SJCRH30 (cell line): Measurements from ENCODE around the gene TANGO6. TPM values are rescaled to one million over a fixed set of nuclear protein-coding genes. Genes with fewer than 3 reads are reported as not detected.
"Not testable (repeated sequence)": the region's sequence is repeated elsewhere in the genome, so short reads cannot be mapped to it uniquely, and the experiment has no call there.

Experiments used
- DNase-seq, 2 experiments: peaks; one replicate each; pipeline ENCODE4 v3.0.0-alpha.2; 2015 to 2020
- H3K27ac ChIP-seq: fragments of 250-450 bp; sonication (Bioruptor Pico); 2 replicates; pipeline ENCODE4 v1.5.1; 2020; ENCODE audit warnings: mild to moderate bottlenecking, moderate library complexity
- H3K27me3 ChIP-seq: fragments of 250-450 bp; sonication (Bioruptor Pico); 2 replicates; pipeline ENCODE4 v1.5.1; 2020; ENCODE audit warnings: mild to moderate bottlenecking, moderate library complexity
- H3K36me3 ChIP-seq: fragments of 250-450 bp; sonication (Bioruptor Pico); 2 replicates; pipeline ENCODE4 v1.5.1; 2020; ENCODE audit warnings: mild to moderate bottlenecking, moderate library complexity
- H3K4me1 ChIP-seq: fragments of 250-450 bp; sonication (Bioruptor Pico); 2 replicates; pipeline ENCODE4 v1.5.1; 2020; ENCODE audit warnings: mild to moderate bottlenecking, moderate library complexity
- H3K4me3 ChIP-seq: fragments of 250-450 bp; sonication (Bioruptor Pico); 2 replicates; pipeline ENCODE4 v1.5.1; 2020; ENCODE audit warnings: mild to moderate bottlenecking, moderate library complexity
- H3K9me3 ChIP-seq: fragments of 250-450 bp; sonication (Bioruptor Pico); replicated peaks from 2 replicates; pipeline ENCODE4 v1.5.1; 2020; ENCODE audit warnings: mild to moderate bottlenecking, moderate library complexity
- total RNA-seq: library from RNA; depleted of rRNA; stranded (reverse); fragments of >200 nt; shearing (Covaris generic); gene quantifications from 2 replicates; pipeline ENCODE4 v1.2.3, GENCODE V29; 2014

The TANGO6 gene
- total RNA-seq, 1 experiment from 2014 or later: 7.3 TPM

DNA sequence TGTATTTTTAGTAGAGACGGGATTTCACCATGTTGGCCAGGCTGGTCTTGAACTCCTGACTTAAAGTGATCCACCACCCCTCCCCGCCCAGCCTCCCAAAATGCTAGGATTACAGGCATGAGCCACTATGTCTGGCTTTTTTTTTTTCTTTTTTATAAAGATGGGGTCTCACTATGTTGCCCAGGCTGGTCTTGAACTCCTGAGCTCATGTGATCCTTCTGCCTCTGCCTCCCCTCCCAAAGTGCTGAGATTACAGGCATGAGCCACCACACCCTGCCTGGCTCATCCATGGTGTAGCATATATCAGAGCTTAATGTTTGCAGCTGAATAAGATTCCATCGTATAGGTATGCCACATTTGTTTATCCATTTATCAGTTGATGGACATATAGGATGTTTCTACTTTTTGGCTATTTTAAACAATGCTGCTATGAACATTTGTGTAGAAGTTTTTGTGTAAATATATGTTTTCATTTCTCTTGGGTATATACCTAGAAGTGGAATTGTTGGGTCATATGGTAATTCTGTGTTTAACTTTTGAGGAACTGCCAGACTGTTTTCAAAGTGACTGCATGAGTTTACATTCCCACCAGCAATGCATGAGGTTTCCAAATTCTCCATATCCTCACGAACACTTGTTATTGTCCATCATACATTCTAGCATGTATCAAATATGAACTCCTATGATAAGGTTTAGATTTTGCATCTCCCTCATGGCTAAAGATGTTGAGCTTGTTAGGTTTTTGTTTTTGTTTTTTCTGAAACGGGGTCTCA lies 206.5 kb downstream of the TANGO6 start:
- Histone ChIP-seq H3K27ac (no peak overlapping the region), H3K36me3 (no peaks in the 10 kb centered on the region), H3K27me3 (no peaks in the 10 kb centered on the region), H3K9me3 (no peaks in the 10 kb centered on the region), H3K4me1 (no peaks in the 10 kb centered on the region), H3K4me3 (no peak overlapping the region)
- peak in 1 of 2 experiments; percentile 1 for DNase-seq

DNA sequence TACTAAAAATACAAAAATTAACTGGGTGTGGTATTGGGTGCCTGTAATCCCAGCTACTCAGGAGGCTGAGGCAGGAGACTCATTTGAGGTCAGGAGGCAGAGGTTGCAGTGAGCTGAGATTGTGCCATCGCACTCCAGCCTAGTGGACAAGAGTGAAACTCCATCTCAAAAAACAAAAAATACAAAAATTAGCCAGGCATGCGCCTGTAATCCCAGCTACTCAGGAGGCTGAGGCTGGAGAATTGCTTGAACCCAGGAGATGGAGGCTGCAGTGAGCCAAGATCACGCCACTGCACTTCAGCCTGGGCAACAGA lies 208.1 kb downstream of the TANGO6 start:
- H3K27ac ChIP-seq, DNase-seq, H3K9me3 ChIP-seq, H3K27me3 ChIP-seq, H3K4me3 ChIP-seq, H3K36me3 ChIP-seq, H3K4me1 ChIP-seq: not testable (repeated sequence)

DNA sequence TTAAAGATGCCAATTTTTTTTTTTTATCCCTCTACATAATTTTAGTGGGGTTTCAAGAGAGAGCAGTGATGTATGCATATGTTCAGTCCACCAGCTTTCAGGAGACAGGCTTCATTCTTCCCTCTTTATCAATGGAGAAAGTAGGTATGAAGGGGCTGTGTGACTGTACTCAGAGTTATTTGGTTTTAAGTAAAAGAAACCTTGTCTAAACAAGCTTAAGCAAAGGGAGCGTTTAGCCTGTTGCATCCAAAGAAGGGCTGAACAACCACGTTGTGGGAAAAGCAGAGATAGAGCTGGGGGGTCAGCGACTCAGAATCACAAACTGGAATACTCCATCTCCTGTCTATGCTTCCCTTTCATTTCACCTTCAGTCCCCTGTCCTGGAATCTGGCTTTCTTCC lies 211.7 kb downstream of the TANGO6 start:
- no peak overlapping the region for H3K27ac ChIP-seq
- no peaks in the 10 kb centered on the region for H3K36me3 ChIP-seq
- H3K4me3 ChIP-seq: no peak overlapping the region
- DNase-seq: no peak
- H3K4me1 ChIP-seq: no peaks in the 10 kb centered on the region
- no peaks in the 10 kb centered on the region for H3K9me3 ChIP-seq
- H3K27me3 ChIP-seq: no peaks in the 10 kb centered on the region

DNA sequence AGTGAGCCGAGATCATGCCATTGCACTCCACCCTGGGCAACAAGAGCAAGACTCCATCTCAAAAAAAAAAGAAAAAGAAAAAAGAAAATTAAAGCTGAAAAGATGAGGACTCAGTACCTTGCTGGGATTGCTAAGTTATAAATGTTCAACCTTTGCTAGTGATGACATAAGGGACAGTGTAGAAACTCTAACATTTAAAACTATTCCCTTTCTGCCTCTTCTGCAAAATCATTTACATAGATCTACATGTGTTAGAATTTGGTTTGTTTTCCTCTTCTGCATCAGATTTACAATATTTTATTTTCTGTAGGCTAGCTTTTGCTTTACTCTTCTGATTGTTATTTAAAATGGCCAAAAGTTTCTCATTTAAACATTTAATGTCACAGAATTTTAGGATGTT lies 212.6 kb downstream of the TANGO6 start:
- no peaks in the 10 kb centered on the region for H3K36me3 ChIP-seq
- H3K4me1 ChIP-seq: no peaks in the 10 kb centered on the region
- no peak overlapping the region for H3K4me3 ChIP-seq
- no peaks in the 10 kb centered on the region for H3K27me3 ChIP-seq
- no peak overlapping the region for H3K27ac ChIP-seq
- no peaks in the 10 kb centered on the region for H3K9me3 ChIP-seq
- no peak for DNase-seq

DNA sequence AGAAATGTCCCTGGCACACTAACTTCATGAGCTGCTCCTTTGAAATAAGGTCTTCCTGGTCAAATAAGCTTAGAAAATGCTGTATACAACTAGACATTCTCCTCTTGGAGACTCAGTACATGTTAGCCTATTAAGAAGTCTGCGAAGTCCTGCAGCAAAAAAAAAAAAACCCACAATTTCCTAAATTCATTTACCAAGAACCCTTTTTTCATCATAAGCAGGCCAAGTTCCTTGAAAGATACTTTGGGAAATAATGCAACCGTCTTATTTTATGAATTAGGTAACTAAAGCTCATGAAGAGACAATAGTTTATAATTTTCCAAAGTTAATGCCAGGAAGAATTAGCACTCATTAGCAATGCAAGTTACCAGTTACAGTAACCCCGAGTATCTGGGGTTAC lies 213.1 kb downstream of the TANGO6 start:
- Histone ChIP-seq H3K27ac (no peak overlapping the region), H3K4me3 (no peak overlapping the region), H3K9me3 (no peaks in the 10 kb centered on the region), H3K27me3 (no peaks in the 10 kb centered on the region), H3K4me1 (no peaks in the 10 kb centered on the region), H3K36me3 (no peaks in the 10 kb centered on the region)
- DNase-seq: no peak

GRCh38 chr16:69057400-69058378 lies 214.4 kb downstream of the TANGO6 start:
- H3K9me3 ChIP-seq: no peaks in the 10 kb centered on the region
- H3K36me3 ChIP-seq: no peaks in the 10 kb centered on the region
- DNase-seq: no peak
- H3K27me3 ChIP-seq: no peaks in the 10 kb centered on the region
- no peak overlapping the region for H3K27ac ChIP-seq
- H3K4me3 ChIP-seq: no peak overlapping the region
- no peaks in the 10 kb centered on the region for H3K4me1 ChIP-seq

DNA sequence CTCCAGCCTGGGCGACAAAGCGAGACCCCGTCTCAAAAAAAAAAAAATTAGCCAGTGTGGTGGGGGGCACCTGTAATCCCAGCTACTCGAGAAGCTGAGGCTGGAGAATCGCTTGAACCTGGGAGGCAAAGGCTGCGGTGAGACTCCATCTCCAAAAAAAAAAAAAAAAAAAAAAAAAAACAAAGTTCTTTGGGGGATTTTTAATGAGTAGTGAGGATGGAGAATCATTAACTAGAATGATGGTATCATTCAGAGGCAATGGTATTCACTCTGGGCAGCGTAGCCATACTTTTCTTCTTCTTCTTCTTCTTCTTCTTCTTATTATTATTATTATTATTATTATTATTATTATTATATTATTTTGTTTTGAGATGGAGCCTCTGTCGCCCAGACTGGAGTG lies 220.2 kb downstream of the TANGO6 start:
- H3K27ac ChIP-seq, H3K36me3 ChIP-seq, H3K27me3 ChIP-seq, H3K9me3 ChIP-seq, H3K4me1 ChIP-seq, H3K4me3 ChIP-seq, DNase-seq: not testable (repeated sequence)

DNA sequence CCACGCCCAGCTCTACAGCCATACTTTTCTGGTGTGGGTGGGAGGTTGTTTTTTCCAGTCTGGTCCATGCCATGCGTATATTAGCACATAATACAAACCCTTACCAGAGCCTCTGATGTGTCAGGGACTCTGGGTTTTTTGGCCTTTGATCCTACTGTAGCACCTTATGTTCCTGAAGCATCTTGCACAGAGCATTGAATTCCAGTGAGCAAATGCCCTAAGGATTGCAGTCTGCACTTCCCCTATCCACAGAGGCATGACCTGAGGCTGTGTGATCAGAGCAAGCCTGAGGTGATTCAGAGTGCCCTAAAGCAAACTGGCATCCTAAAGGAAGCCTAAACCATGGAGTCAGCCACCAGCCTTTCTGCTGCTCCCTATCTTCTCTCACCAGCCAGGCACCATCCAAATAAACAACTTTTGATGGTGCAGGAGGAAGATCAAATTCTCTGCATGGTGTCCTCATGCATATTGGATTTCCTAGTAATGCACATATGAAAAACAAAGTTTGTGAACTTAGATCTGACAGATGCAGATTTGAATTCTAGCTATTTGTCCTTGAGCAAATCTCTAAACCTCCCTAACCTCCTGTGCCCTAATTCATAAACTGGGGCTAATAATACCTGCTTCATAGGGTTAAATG lies 220.9 kb downstream of the TANGO6 start:
- no peak overlapping the region for H3K27ac ChIP-seq
- no peaks in the 10 kb centered on the region for H3K36me3 ChIP-seq
- DNase-seq: no peak
- no peaks in the 10 kb centered on the region for H3K9me3 ChIP-seq
- H3K4me1 ChIP-seq: no peaks in the 10 kb centered on the region
- no peak overlapping the region for H3K4me3 ChIP-seq
- H3K27me3 ChIP-seq: no peaks in the 10 kb centered on the region

DNA sequence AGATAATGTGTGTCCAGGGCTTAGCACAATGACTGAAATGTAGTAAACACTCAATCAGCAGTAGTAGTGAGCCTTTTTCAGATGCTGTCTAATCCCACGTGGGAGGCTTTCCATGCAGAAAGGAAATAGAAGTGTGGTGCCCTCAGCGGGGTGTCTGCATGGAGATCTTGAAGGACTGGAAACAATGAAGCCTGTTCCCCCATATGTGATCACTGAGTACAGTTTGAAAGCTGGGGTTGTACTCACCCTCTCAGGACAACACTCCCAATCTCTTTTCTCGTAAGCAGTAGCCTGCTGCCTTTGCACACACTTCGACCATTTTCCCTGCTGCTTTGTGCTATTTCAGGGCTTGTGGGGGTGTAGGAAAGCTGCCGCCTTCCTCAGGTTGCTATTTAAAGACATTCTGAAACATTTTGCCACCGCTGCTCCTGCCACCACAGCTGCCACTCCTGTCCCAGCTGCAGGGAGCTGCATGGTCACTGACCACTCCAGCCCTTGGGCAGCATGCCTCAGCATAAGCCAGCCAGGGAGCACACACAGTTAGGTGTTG lies 221.5 kb downstream of the TANGO6 start:
- DNase-seq: peak in 1 of 2 experiments; percentile 1

GRCh38 chr16:69069504-69069903 lies 226.2 kb downstream of the TANGO6 start:
- Histone ChIP-seq H3K9me3 (no peaks in the 10 kb centered on the region), H3K4me3 (no peak overlapping the region), H3K4me1 (no peaks in the 10 kb centered on the region), H3K36me3 (no peaks in the 10 kb centered on the region), H3K27me3 (no peaks in the 10 kb centered on the region), H3K27ac (no peak overlapping the region)
- no peak for DNase-seq

More for the DNA sequence above, 221.5 kb downstream of the TANGO6 start:
- no peak overlapping the region for H3K27ac ChIP-seq
- no peaks in the 10 kb centered on the region for H3K27me3 ChIP-seq
- H3K9me3 ChIP-seq: no peaks in the 10 kb centered on the region
- no peaks in the 10 kb centered on the region for H3K36me3 ChIP-seq
- H3K4me3 ChIP-seq: no peak overlapping the region
- no peaks in the 10 kb centered on the region for H3K4me1 ChIP-seq

DNA sequence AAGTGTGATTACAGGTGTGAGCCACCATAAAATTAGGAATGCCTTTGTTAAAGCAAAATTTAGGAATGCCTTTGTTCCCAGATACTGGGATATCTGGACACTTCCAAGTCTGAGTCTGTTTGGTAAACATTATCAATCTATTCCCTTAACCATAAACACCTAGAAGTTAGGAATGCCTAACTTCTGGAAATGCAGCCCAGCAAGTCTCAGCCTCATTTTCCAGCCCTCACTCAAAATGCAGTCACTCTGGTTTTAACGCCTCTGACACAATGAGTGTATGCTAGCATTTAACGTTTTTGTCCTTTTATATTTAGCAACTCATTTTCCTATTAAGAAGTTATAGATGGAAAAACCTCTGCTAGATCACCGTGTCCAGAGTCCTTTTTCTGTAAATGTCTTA lies 227.7 kb downstream of the TANGO6 start:
- no peaks in the 10 kb centered on the region for H3K36me3 ChIP-seq
- no peaks in the 10 kb centered on the region for H3K9me3 ChIP-seq
- no peak for DNase-seq
- no peak overlapping the region for H3K4me3 ChIP-seq
- no peaks in the 10 kb centered on the region for H3K4me1 ChIP-seq
- H3K27ac ChIP-seq: no peak overlapping the region
- H3K27me3 ChIP-seq: no peaks in the 10 kb centered on the region

GRCh38 chr16:69072640-69072974 lies 229.3 kb downstream of the TANGO6 start:
- H3K4me1 ChIP-seq: no peaks in the 10 kb centered on the region
- no peak for DNase-seq
- no peaks in the 10 kb centered on the region for H3K36me3 ChIP-seq
- no peaks in the 10 kb centered on the region for H3K27me3 ChIP-seq
- no peaks in the 10 kb centered on the region for H3K9me3 ChIP-seq
- no peak overlapping the region for H3K4me3 ChIP-seq
- H3K27ac ChIP-seq: no peak overlapping the region

GRCh38 chr16:69073181-69073702 lies 229.9 kb downstream of the TANGO6 start:
- DNase-seq: no peak
- Histone ChIP-seq H3K27ac (no peak overlapping the region), H3K4me3 (no peak overlapping the region), H3K36me3 (no peaks in the 10 kb centered on the region), H3K27me3 (no peaks in the 10 kb centered on the region), H3K9me3 (no peaks in the 10 kb centered on the region), H3K4me1 (no peaks in the 10 kb centered on the region)

- Histone ChIP-seq H3K4me1 (no peaks in the 10 kb centered on the region), H3K4me3 (no peak overlapping the region), H3K27me3 (no peaks in the 10 kb centered on the region), H3K9me3 (no peaks in the 10 kb centered on the region), H3K27ac (no peak overlapping the region), H3K36me3 (no peaks in the 10 kb centered on the region)
- no peak for DNase-seq
Measured at GRCh38 chr16:69077251-69077650, 233.9 kb downstream of the TANGO6 start.

- no peak for DNase-seq
- Histone ChIP-seq H3K36me3 (no peaks in the 10 kb centered on the region), H3K4me1 (no peaks in the 10 kb centered on the region), H3K9me3 (no peaks in the 10 kb centered on the region), H3K4me3 (no peak overlapping the region), H3K27me3 (no peaks in the 10 kb centered on the region), H3K27ac (no peak overlapping the region)
Measured at GRCh38 chr16:69078073-69078472, 234.7 kb downstream of the TANGO6 start.
